Measurements from ENCODE around the gene PAPSS2.

DNA sequence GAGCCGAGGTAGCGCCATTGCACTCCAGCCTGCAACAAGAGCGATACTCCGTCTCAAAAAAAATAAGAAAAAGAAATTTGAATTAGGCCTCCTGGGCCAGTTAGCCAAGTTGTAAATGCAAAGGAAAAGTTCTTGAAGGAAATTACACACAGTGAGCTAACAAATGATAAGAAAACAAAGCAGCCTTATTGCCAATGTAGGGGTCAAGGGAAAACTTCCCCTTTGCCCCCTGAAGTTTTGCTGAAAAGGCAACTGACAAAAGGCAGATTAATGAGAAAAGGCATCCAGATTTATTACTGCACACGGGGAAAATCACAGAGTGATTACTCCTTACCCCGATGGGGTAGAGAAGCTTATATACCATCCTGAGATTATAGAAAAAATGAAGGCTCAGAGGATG lies 70.3 kb downstream of the PAPSS2 start:
- TF ChIP-seq EZH2 (IDR thresholded peaks at IDR 0.05) (no peak), POLR2AphosphoS5 (IDR thresholded peaks at IDR 0.05; ENCODE audit: borderline replicate concordance, low read depth, low read length) (no peak), FOXP2 (optimal IDR thresholded peaks at IDR 0.05; ENCODE audit: control extremely low read depth, extremely low read length, insufficient read depth) (no peak)

All from SK-N-MC (cell line).